HG03108 (cell line): ENCODE data around the gene BCAM.

Experiments used
- ATAC-seq: cut with Tn5 transposase; IDR thresholded peaks from one replicate; pipeline ENCODE4 v1.9.1; 2021; ENCODE audit warnings: moderate library complexity; ENCODE audit not compliant: unreplicated experiment

Gene BCAM

DNA sequence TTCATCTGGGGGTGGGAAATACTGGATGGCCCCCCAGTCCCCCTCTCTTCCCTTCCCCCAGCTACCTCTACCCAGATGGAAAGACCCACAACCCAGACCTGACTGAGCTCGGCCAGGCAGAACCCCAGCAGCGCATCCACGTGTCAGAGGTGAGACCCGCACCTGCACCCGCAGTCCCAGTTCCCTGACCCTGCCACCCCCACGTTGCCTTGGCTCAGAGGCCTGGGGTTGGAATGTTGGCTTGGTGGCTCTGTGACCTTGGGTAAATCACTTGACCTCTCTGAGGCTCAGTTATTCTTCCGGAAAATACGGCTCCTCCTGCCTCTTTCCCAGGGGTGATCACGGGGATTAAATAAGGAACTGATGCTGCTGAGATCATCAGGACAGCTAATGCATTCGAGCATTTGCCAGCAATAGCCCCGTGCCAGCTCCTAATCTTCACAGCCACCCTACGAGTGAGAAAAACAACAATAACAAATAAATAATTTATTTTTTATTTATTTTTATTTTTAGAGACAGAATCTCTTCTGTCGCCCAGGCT, 18.9 kb upstream of the BCAM start:
- ATAC-seq = no peak

DNA sequence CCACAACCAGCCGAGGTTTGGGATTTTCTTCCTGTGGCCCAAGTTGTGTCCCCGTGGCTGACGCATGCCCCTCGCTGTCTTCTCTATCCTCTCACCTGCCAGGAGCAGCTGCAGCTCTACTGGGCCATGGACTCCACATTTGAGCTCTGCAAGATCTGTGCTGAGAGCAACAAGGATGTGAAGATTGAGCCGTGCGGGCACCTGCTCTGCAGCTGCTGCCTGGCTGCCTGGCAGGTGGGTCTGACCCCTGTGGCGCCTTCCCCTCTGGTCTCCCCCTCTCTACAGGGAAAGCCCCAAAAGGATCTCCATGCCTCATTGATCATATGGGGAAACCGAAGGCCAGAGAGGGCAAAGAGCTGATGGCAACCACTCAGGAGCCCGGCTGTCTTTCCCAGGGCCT, 16.6 kb upstream of the BCAM start:
- ATAC-seq = no peak

DNA sequence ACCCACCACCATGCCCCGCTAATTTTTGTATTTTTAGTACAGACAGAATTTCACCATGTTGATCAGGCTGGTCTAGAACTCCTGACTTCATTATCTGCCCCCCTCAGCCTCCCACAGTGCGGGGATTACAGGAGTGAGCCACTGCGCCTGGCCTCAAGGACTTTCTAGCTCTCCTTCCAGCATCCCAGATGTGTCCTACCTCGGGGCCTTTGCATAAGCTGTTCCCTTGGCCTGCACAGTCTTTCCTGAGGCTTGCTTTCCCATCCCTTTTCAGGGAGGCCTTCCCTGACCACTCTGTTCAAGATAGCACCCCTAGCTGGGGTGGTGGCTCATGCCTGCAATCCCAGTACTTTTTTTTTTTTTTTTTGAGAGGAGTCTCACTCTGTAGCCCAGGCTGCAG, 14.3 kb upstream of the BCAM start:
- no peak for ATAC-seq

DNA sequence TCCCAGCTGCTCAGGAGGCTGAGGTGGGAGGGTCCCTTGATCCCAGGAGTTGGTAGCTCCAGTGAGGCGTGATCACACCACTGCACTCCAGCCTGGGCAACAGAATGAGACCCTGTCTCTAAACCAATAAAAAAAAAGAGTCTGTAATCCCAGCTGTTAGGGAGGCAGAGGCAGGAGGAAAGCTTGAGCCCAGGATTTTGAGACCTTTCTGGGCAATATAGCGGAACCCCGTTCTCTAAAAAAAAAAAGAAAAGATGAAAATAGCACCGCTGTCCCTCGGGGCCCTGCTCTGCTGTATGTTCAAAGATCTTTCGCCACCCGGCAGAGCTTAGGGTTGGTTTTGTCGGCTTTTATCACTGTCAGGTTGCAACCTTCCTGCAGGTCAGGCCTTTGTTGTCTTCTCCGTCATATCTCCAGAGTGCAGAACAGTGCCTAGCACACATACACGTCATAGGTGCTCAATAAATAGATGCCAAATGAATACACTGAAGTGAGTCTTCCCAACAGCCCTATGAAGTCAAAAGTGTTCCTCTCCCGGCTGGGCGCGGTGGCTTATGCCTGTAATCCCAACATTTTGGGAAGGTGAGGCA, 13.4 kb upstream of the BCAM start:
- no peak for ATAC-seq

DNA sequence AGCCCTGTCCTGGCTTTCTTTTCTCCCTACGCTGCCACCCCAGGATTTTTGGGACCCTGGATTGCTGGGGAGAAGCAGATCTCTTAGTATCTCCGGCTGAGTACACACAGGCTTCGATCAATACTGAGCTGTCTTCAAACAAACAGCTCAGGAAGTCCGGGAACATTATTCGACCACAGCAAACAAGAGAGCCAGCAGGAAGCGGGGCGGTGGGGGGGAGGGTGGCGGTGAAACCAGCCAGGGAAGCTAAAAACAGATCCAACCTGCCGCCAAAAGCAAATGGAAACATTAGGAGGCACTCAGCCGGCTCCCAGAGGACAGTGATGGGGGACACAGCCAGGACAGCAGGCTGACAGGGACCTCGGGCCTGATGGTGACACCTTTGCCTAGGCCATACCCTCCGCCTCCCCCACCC, 12.2 kb upstream of the BCAM start:
- no peak for ATAC-seq

DNA sequence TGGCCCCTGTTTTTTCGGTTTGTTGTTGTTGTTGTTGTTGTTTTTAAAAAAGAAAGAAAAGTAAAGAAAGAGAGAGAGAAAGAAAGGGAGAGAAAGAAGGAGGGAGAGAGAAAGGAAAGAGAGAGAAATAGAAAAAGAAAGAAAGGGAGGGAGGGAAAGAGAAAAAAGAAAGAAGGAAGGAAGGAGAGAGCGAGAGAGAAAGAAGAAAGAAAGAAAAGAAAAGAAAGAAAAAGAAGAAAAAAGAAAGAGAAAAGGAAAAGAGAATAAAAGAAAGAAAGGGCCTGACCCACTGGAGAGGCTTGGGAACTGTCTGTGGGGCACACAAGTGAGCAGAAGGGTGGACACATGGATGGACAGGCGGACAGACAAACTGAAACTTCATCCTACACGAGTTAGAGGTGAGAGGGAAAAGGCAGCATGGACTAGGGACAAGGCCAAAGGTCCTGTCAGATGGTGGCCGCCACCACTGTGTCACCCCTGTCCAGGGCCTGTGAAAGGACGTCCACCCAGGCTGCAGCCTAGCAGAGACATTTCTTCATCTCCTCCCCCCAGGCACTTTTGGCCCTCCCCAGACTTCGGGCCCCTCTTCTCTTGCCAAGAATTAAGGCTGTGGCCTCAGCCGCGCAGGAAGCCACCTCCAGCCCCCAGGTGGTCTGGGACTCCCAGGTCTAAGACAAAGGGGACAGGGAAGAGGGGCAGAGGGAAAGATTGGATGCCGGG, 9.1 kb upstream of the BCAM start:
- ATAC-seq = no peak

DNA sequence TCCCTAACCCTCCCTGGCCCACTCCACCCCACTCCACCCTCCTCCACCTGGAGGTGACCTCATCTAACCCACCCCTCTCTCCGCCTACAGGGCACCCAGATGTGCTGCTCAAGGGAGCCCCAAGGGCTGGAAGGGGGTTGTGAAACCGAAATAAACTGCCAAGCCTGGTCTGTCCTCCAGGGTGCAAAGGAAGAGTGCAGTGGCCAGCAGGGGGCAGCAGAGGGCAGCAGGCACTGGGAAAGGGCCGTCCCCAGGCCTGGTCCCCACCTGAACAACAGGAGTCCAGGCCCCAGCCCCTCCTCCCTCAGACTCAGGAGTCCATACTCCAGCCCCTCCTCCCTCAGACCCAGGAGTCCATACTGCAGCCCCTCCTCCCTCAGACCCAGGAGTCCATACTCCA, 8.4 kb upstream of the BCAM start:
- ATAC-seq = no peak

DNA sequence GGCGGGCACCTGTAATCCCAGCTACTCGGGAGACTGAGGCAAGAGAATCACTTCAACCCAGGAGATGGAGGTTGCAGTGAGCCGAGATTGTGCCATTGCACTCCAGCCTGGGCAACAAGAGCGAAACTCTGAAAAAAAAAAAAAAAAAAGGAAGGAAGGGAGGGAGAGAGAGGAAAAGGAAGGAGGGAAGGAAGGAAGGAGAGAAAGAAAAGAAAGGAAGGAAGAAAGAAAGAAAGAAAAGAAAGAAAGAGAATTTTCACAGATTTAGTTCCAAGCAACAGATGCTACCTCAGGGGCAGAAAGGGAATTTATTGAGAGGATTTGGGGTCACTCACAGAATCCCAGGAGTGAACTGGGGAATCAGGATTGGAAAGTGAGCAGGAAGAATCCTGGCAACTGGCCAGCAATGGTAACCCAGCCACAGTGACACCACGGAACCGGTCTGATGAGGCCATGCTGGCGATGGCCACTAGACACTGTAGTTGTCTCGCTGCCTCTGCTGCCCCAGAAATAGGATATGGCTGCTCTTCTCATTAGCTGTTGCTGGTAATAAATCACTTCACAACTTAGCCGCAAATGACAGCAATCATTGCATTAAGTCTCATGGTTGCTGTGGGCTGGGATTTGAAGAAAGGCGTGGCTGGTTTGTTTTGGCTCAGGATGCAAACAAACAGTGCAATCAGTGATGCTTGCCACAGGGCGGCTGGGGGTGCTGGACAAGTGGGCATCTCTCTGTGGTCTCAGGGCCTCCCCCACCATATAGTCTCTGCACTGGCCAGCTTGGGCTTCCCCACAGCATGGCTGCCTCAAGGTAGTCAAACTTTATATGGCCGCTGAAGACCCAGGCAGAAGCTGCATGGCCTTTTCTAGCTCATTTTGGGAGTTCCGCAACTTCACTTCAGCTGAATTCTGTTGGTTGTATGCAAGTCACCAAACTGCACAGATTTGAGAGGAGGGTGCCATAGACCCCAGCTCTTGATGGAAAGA, 5.2 kb upstream of the BCAM start:
- ATAC-seq = no peak

DNA sequence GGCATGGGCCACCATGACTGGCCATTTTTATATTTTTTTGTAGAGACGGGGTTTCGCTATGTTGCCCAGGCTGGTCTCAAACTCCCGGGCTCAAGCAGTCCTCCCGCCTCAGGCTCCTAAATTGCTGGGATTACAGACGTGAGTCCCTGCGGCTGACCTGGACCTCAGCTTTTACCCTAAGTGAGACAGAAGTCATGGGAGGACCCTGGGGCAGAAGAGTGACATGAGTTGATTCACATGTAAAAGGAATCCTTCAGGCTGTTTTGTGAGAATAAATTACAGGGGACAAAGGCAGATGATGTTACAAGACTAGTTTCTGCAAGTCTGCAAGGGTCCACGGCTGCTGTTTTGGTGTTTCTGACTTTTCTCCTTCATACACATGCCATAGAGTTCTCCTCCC, 2.6 kb upstream of the BCAM start:
- ATAC-seq = no peak

DNA sequence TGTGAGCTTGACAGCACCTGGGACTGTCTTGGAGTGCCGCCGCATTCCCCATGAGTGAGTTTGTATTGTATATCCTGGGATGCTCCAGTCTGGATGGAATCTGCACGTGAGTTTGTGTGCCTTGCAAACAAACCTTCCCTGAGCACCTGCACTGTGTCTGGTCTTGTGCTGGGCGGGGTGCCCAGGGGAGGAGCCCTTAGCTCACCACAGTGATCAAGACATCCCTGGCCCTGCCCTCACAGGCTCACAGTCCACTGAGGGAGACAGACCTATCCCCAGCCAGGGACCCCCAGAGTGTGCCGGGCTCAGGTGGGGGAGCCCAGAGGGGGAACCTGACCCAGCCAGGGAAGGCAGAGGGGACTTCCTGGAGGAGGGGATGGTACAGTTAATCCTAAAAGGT, 1.7 kb upstream of the BCAM start:
- ATAC-seq = no peak

DNA sequence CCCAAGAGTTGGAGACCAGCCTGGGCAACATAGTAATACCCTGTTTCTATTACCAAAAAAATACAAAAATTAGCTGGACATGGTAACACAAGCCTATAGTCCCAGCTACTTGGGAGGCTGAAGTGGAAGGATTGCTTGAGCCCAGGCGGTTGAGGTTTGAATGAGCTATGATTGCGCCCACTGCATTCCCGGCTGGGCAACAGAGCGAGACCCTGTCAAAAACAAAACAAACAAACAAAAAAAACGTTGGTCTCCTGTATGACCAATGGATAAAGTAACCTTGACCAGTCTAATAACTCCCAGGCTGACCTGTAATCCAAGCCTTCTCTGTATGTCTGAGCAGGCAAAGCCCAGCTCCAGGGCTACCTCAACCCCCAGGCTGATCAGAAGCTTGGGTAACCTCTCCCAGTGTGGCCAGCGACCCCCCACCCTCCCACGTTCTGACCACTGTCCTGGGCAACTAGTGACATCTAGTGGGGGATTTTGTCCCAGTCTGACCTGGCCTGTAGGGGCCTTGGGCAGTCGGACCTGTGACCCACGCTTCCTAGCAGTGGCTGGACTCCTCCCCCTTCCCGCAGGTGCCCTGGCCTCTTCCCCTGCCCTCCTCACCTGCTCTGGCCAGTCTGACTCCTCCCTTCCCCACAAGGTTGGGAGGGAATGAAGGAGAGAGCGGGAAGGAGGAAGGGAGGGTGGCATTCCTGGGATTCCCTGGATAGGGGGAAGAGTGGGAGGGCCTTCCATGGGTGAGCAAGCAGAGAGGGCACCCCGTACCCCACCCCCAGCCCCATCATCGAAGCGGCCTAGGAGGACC, 1.0 kb upstream of the BCAM start:
- ATAC-seq = no peak

DNA sequence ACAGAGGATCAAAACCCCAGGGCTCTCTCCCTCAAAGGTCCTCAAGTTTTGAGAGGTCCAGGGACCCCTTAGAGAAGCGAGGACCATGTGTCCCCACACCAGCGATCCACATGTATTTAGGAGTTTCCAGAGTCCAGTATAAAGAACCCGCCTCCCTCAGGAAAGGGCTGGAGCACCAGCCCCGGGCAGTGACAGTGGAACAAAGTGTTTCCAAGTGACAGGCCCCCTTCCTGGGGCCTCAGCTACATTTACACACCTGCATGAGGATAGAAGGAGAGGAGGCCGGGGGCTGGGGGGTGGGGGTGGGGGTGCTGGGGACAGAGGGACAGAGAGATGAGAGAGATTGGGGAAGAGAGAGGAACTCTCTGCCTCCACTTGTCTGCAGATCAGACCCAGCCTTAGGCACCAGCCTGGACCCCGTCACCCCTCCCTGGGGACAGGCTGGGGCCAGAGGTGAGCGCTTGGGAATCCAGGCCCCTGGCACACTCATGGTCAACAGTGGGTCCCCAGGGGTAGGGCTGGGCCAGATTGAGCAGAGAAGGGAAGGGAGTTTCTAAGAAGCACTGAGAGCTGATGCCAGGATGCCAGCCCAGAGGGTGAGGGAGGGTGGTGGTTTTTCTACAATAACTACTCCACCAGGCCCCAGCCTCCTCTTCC, 802 bp downstream of the BCAM start:
- no peak for ATAC-seq

DNA sequence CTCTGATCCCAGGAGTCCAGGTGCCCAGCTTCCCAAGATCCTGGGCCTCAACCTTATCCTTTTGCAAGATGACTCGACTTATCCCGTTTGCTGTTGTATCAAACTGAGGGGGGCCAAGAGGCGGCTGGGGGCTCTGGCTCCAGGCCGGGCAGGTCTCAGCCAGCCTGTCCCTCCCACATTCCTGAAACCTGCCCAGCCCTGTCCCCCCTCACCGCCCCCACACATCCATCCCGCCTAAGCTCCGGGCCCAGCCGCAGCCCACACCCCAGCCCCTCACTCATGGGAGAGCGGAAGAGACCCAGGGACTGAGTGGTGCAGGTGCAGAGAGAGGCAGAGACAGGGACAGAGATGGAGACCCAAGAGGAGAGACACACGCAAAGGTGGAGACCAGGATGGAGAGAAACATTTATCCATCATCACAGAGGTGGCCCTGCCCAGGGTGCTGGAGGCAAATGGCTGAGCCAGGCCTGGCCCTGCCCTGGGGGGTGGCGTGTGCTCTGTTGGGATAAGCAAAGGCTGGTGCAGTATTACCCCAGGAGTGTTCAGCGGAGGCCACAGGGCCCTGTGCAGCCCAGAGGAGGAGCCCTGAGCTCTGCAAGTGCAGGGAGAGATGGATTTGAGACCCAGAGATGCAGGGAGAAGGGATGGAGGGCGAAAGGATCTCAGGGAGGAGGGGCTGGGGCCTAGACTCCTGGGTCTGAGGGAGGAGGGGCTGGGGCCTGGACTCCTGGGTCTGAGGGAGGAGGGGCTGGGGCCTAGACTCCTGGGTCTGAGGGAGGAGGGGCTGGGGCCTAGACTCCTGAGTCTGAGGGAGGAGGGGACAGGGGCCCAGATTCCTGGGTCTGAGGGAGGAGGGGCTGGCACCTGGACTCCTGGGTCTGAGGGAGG, 1.6 kb downstream of the BCAM start:
- no peak for ATAC-seq

DNA sequence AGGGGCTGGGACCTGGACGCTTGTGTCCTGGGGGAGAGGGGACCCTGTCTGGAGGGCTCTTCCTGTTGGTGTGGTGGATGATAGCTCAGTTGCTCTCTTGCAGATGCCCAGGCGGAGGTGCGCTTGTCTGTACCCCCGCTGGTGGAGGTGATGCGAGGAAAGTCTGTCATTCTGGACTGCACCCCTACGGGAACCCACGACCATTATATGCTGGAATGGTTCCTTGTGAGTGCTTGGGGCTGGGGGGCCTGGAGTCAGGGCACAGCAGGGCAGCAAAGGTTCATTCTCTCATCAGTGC, 2.2 kb downstream of the BCAM start:
- no peak for ATAC-seq

DNA sequence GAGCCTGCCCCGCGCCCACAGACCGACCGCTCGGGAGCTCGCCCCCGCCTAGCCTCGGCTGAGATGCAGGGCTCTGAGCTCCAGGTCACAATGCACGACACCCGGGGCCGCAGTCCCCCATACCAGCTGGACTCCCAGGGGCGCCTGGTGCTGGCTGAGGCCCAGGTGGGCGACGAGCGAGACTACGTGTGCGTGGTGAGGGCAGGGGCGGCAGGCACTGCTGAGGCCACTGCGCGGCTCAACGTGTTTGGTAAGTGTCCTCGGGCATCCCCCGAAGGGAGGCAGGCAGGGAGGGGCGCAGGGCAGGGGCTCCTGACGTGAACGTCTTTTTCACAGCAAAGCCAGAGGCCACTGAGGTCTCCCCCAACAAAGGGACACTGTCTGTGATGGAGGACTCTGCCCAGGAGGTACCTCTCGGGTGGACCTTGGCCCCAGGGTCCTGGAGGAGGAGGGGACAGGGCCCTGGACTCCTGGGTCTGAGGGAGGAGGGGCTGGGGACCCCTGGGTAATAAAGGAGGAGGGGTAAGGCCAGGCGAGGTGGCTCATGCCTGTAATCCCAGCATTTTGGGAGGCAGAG, 3.3 kb downstream of the BCAM start:
- no peak for ATAC-seq

DNA sequence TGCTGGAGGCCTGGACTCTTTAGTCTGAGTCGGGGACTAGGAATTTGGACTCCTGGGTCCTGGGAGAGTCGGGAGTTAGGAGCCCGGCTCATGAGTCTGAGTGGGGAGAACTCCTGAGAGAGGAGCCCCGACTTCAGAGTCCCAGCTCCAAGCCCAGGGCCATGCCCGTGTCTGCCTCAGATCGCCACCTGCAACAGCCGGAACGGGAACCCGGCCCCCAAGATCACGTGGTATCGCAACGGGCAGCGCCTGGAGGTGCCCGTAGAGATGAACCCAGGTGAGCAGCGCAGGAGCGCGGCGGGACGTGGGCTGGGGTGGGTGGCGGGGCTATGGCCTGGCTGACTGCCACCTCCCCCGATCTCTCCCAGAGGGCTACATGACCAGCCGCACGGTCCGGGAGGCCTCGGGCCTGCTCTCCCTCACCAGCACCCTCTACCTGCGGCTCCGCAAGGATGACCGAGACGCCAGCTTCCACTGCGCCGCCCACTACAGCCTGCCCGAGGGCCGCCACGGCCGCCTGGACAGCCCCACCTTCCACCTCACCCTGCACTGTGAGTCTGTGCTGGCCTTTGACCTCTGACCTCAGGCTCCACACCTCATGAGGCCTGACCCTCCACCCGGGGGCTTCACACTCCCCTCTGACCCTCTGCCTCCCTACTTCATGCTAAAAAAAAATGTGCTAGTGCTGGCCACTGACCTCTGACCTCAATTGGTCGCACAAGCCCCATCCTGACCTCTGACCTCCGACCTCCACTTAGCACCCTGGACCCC, 4.4 kb downstream of the BCAM start:
- ATAC-seq = no peak

DNA sequence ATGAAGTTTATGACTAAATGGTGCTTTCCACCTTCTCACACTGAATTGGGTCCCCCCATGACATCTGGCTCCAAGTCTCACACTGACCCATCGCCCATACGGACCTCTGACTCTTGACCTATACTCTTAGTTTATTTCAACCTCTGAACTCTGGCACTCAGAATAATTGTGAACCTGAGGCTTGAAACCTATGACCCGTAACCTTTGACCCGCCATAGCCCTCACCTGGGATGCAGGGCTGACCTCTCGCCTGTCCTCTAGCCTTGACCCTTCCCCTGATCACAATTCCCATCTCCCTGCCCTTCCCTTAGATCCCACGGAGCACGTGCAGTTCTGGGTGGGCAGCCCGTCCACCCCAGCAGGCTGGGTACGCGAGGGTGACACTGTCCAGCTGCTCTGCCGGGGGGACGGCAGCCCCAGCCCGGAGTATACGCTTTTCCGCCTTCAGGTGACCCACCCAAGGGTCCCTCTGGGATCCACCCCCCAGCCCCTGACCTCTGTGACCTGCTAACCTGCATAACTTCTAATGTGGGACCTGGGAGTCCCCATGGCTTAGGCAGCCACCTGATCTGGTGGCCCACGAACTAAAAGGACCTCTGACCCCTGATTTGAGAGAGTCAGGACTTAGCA, 5.1 kb downstream of the BCAM start:
- no peak for ATAC-seq

DNA sequence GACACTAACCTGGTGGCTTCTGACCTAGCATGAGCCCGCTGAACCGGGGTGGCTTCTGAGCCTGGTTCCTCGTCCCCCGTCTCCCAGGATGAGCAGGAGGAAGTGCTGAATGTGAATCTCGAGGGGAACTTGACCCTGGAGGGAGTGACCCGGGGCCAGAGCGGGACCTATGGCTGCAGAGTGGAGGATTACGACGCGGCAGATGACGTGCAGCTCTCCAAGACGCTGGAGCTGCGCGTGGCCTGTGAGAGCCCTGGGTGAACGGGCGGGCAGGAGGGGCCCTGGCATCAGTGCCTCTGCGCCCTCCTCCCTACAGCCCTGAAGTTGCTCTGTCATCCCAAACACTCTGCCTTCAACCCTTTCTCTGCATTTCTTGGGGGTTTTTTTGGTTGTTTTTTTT, 5.6 kb downstream of the BCAM start:
- ATAC-seq = no peak
